Measurements from ENCODE around the gene MED15. TPM values are rescaled to one million over a fixed set of nuclear protein-coding genes. Genes with fewer than 3 reads are reported as not detected.

MED15 gene
- total and polyA plus RNA-seq, 2 donors from 2014 or later = 31.7 to 102 TPM

DNA sequence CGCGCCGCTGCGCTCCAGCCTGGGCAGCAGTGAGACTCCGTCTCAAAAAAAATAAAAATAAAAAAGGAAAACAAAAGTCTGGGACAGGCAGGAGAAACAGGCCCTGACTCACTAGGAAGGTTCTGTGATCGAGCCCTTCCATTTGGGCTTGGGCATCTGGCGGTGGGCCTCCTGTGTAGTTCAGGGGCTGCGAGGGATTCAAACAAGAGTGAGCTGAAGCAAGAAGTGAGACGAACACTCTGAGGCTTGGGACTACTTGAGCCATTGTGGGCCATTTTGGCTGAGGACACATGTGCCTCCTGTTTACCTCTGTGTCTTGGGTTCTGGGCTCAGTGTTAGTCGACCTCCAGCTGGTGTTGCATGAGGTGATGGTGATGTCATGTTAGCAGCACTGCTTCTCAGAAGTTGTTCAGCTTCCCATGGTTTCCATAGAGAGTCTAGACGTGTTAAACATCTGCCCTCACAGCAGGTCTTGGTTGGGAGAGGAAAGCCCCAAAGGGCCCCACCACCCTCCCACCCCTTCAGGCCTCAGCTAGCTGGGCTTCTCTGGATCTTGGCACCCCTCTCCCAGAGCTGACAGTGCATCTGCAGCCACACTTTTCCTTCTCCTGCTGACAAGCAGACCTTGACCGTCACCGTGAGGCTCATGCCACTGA is 57.8 kb downstream of the MED15 start:
- H3K27me3 ChIP-seq (ENCODE audit: control insufficient read depth, insufficient read depth, low read length) = no peaks in the 10 kb centered on the region
- TF ChIP-seq, protein P1, sequence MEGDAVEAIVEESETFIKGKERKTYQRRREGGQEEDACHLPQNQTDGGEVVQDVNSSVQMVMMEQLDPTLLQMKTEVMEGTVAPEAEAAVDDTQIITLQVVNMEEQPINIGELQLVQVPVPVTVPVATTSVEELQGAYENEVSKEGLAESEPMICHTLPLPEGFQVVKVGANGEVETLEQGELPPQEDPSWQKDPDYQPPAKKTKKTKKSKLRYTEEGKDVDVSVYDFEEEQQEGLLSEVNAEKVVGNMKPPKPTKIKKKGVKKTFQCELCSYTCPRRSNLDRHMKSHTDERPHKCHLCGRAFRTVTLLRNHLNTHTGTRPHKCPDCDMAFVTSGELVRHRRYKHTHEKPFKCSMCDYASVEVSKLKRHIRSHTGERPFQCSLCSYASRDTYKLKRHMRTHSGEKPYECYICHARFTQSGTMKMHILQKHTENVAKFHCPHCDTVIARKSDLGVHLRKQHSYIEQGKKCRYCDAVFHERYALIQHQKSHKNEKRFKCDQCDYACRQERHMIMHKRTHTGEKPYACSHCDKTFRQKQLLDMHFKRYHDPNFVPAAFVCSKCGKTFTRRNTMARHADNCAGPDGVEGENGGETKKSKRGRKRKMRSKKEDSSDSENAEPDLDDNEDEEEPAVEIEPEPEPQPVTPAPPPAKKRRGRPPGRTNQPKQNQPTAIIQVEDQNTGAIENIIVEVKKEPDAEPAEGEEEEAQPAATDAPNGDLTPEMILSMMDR (IDR thresholded peaks at IDR 0.05; ENCODE audit: borderline replicate concordance, extremely low read depth, insufficient read depth) = no peak
- peak in 1 of 5 donors; percentile 27 for DNase-seq
- H3K27ac ChIP-seq (ENCODE audit: low read depth in 2 of 2, low read length in 2 of 2) = no peak overlapping the region
- peaks cover 2 to 42% (median 29%) of the 10 kb centered on the region in 3 donors for H3K36me3 ChIP-seq (ENCODE audit: control insufficient read depth in 2 of 3, insufficient read depth in 3 of 3, low read length in 3 of 3)
- intact Hi-C loops (cut with DNase I) = no loop called here
- H3K4me3 ChIP-seq (ENCODE audit: low read length in 3 of 3) = no peak overlapping the region
- no peaks in the 10 kb centered on the region for H3K9me3 ChIP-seq (ENCODE audit: control insufficient read depth in 2 of 3, insufficient read depth in 1 of 3, low read length in 3 of 3)
- no peak for FAIRE-seq
- H3K9ac ChIP-seq (ENCODE audit: low read length in 3 of 3) = no peak overlapping the region
- peaks cover 0 to 28% (median 22%) of the 10 kb centered on the region in 3 donors for H3K4me1 ChIP-seq (ENCODE audit: control insufficient read depth in 2 of 3, insufficient read depth in 2 of 3, low read depth in 1 of 3, low read length in 3 of 3)

DNA sequence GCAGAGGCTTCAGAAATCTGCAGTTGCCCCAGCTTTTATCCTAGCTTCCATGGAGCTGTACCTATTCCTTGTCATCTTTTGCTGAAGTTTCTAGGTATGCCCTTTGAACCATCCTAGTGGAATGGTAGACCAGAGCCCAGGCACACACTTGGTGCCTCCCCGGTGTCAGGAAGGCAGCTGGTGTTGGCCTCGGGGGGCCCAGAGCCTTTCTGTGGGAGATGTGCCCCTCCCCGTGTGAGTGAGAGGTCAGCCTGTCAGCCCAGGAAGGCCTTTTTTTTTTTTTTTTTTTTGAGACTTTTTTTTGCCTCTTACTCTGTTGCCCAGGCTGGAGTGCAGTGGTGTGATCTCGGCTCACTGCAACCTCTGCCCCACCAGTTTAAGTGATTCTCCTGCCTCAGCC is 58.4 kb downstream of the MED15 start:
- H3K9ac ChIP-seq (ENCODE audit: low read length in 3 of 3) = no peak overlapping the region
- no peak overlapping the region for H3K4me3 ChIP-seq (ENCODE audit: low read length in 3 of 3)
- no peaks in the 10 kb centered on the region for H3K27me3 ChIP-seq (ENCODE audit: control insufficient read depth, insufficient read depth, low read length)
- FAIRE-seq (no peak), DNase-seq (peak in 1 of 5 donors; percentile 20)
- TF ChIP-seq, protein P1 (IDR thresholded peaks at IDR 0.05; ENCODE audit: borderline replicate concordance, extremely low read depth, insufficient read depth) = no peak
- H3K4me1 ChIP-seq (ENCODE audit: control insufficient read depth in 2 of 3, insufficient read depth in 2 of 3, low read depth in 1 of 3, low read length in 3 of 3) = peaks cover 0 to 28% (median 22%) of the 10 kb centered on the region in 3 donors
- H3K36me3 ChIP-seq (ENCODE audit: control insufficient read depth in 2 of 3, insufficient read depth in 3 of 3, low read length in 3 of 3) = peaks cover 2 to 42% (median 29%) of the 10 kb centered on the region in 3 donors
- no peak overlapping the region for H3K27ac ChIP-seq (ENCODE audit: low read depth in 2 of 2, low read length in 2 of 2)
- intact Hi-C loops (cut with DNase I) = no loop called here
- H3K9me3 ChIP-seq (ENCODE audit: control insufficient read depth in 2 of 3, insufficient read depth in 1 of 3, low read length in 3 of 3) = no peaks in the 10 kb centered on the region

DNA sequence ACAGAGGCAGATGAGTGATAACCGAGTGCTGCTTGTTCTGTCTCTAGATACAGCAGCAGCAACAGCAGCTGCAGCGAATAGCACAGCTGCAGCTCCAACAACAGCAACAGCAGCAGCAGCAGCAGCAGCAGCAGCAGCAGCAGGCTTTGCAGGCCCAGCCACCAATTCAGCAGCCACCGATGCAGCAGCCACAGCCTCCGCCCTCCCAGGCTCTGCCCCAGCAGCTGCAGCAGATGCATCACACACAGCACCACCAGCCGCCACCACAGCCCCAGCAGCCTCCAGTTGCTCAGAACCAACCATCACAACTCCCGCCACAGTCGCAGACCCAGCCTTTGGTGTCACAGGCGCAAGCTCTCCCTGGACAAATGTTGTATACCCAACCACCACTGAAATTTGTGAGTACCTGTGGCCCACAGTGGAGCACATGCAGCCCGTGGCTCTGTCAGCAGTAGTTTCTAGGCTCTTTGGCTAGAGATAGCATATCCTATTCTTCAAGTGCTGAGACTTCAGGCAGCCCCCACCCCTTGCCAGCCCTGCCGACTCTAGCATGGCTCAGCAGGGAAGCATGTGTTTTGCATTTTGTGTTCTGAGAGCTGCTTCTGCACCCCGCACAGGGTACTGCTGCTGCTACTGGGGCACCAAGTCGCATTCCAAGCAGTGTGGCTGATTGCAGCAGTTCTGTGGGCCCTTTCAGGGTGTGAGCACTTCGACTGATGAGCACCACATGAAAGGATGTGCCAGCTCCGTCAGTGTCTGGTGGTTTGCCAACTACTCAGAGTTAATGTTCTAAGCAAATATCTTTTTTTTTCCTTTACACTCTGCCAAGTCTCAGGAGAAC is 59.2 kb downstream of the MED15 start:
- peak in 1 of 5 donors; percentile 19 for DNase-seq
- Histone ChIP-seq H3K36me3 (ENCODE audit: control insufficient read depth in 2 of 3, insufficient read depth in 3 of 3, low read length in 3 of 3) (peaks cover 5 to 48% (median 36%) of the 10 kb centered on the region in 3 donors), H3K4me3 (ENCODE audit: low read length in 3 of 3) (no peak overlapping the region), H3K9ac (ENCODE audit: low read length in 3 of 3) (no peak overlapping the region), H3K4me1 (ENCODE audit: control insufficient read depth in 2 of 3, insufficient read depth in 2 of 3, low read depth in 1 of 3, low read length in 3 of 3) (peaks cover 0 to 28% (median 22%) of the 10 kb centered on the region in 3 donors), H3K27me3 (ENCODE audit: control insufficient read depth, insufficient read depth, low read length) (no peaks in the 10 kb centered on the region), H3K9me3 (ENCODE audit: control insufficient read depth in 2 of 3, insufficient read depth in 1 of 3, low read length in 3 of 3) (no peaks in the 10 kb centered on the region), H3K27ac (ENCODE audit: low read depth in 2 of 2, low read length in 2 of 2) (peak overlapping the region in 1 of 2 donors; percentile 7)
- TF ChIP-seq, protein P1 (IDR thresholded peaks at IDR 0.05; ENCODE audit: borderline replicate concordance, extremely low read depth, insufficient read depth) = no peak
- FAIRE-seq = no peak
- intact Hi-C loops (cut with DNase I) = no loop called here

All from kidney (tissue), 14 donors.